ENCODE measurements around the gene PLXNA1.

DNA sequence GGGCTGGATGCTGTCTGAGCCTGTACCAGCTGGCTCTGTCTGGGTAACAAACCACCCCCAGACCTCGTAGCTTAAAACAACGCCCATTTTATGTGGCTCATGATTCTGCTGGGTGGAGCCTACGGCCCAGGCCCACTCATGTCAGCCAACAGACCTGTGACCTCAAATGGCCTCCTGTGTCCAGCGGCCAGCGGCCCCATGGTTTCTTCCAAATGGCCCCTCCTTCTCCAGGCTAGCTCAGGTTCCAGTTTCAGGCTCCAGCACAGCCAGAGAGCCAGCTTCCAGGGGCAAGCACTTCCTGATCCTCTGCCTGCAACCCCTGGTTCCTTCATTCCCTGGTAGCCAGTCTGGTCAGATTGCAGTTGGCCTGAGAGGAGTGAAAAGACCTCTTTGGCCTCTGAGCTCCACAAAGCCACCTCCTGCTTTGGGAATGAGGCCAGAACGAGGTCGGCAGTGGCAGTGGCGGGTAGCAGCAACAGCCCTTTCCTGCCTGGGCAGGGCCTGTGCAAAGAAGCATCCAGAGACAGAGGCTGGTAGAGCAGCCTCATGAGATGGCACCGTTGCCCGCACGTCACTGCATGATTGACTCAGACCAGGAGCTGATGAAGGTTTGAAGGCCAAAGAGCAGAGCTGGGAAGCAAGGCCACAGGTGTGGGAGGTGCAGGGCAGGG lies 21.0 kb upstream of the PLXNA1 start:
- TF ChIP-seq CTCF (IDR thresholded peaks at IDR 0.05) (no peak), ZFX (IDR thresholded peaks at IDR 0.05; ENCODE audit: borderline replicate concordance) (no peak)

All from 22Rv1 (cell line).